H1 (cell line): ENCODE results near the gene CIT. TPM values are rescaled to one million over a fixed set of nuclear protein-coding genes. Genes with fewer than 3 reads are reported as not detected.

Experiments
- CTCF ChIA-PET: fragments of 300-600 bp; sonication (Branson Sonifier 250); formaldehyde crosslinking; loops from one replicate; lab custom pipeline; 2021; ENCODE audit not compliant: partially characterized antibody; lab: Charles Lee
- POLR2A ChIA-PET: fragments of 300-600 bp; sonication (Branson Sonifier 250); formaldehyde crosslinking; loops from one replicate; lab custom pipeline; 2021; ENCODE audit warnings: inconsistent platforms; ENCODE audit not compliant: partially characterized antibody; lab: Charles Lee
- DNase-seq, 2 experiments: peaks; one replicate each; pipeline versions ENCODE4 v3.0.0 to v3.0.0-alpha.2; 2010 to 2022; ENCODE audit warnings: low spot score in 2 of 2, low read depth in 1 of 2, mixed read lengths in 1 of 2
- FAIRE-seq: peaks from 2 replicates; lab custom pipeline; 2011; peaks lifted over from hg19 to GRCh38; lab: Jason Lieb, UNC
- H2AFZ ChIP-seq: 2 replicates; pipeline ENCODE4 v1.8.1; 2012; ENCODE audit warnings: low read length, inconsistent platforms
- H2AK5ac ChIP-seq: 2 replicates; pipeline ENCODE4 v1.6.1; 2013; ENCODE audit warnings: low read depth, low read length
- H2BK120ac ChIP-seq: replicated peaks from 2 replicates; pipeline ENCODE3; 2013; ENCODE audit warnings: low read depth, low read length, inconsistent platforms
- H2BK12ac ChIP-seq: 2 replicates; pipeline ENCODE4 v1.6.1; 2013; ENCODE audit warnings: low read depth, low read length
- H2BK15ac ChIP-seq: 2 replicates; pipeline ENCODE4 v1.6.1; 2013; ENCODE audit warnings: low read length
- H2BK20ac ChIP-seq: 2 replicates; pipeline ENCODE4 v1.6.1; 2013; ENCODE audit warnings: low read length
- H2BK5ac ChIP-seq: 2 replicates; pipeline ENCODE4 v1.6.1; 2013; ENCODE audit warnings: low read depth, low read length
- H3K14ac ChIP-seq: 2 replicates; pipeline ENCODE4 v1.6.1; 2013; ENCODE audit warnings: inconsistent platforms; ENCODE audit not compliant: insufficient read length
- H3K18ac ChIP-seq: 2 replicates; pipeline ENCODE4 v1.6.1; 2013; ENCODE audit warnings: low read length; ENCODE audit errors: extremely low read depth
- H3K23ac ChIP-seq: 2 replicates; pipeline ENCODE4 v1.6.1; 2013; ENCODE audit warnings: inconsistent platforms; ENCODE audit not compliant: insufficient read length
- H3K23me2 ChIP-seq: 2 replicates; pipeline ENCODE4 v1.6.1; 2013; ENCODE audit warnings: low read depth, low read length
- H3K27ac ChIP-seq: 2 replicates; pipeline ENCODE4 v1.6.1; 2011; ENCODE audit warnings: low read depth, low read length, inconsistent platforms
- H3K27me3 ChIP-seq, 4 experiments: replicated peaks in 1 of 4; 1 replicate in 1 of 4; 2 replicates in 3 of 4; pipeline versions ENCODE4 v1.6.1 to v1.8.1; 2011 to 2013; ENCODE audit warnings: low read length in 3 of 4, mild to moderate bottlenecking in 3 of 4, inconsistent platforms in 2 of 4, mixed read lengths in 2 of 4, moderate library complexity in 1 of 4; ENCODE audit not compliant: control insufficient read depth in 3 of 4, insufficient read depth in 3 of 4; ENCODE audit errors: extremely low read depth in 1 of 4
- H3K36me3 ChIP-seq, 4 experiments: 2 replicates each; pipeline versions ENCODE4 v1.6.1 to v1.8.1; 2011 to 2013; ENCODE audit warnings: mild to moderate bottlenecking in 4 of 4, low read length in 3 of 4, moderate library complexity in 2 of 4, control low read depth in 1 of 4, inconsistent platforms in 1 of 4; ENCODE audit not compliant: insufficient read depth in 4 of 4, control insufficient read depth in 2 of 4
- H3K4ac ChIP-seq: replicated peaks from 2 replicates; pipeline ENCODE3; 2013; ENCODE audit warnings: low read length, low read depth, mixed read lengths, inconsistent platforms; ENCODE audit not compliant: insufficient read length
- H3K4me1 ChIP-seq, 4 experiments: replicated peaks in 1 of 4; 1 replicate in 1 of 4; 2 replicates in 3 of 4; pipeline versions ENCODE4 v1.6.1 to v1.8.1; 2011 to 2013; ENCODE audit warnings: low read length in 3 of 4, inconsistent platforms in 2 of 4, mixed read lengths in 1 of 4; ENCODE audit not compliant: insufficient read depth in 4 of 4, control insufficient read depth in 3 of 4
- H3K4me2 ChIP-seq, 2 experiments: 2 replicates each; pipeline versions ENCODE4 v1.6.1 to v1.8.1; 2011 to 2013; ENCODE audit warnings: low read depth in 2 of 2, low read length in 2 of 2, control low read depth in 1 of 2, inconsistent platforms in 1 of 2, mild to moderate bottlenecking in 1 of 2; ENCODE audit not compliant: insufficient read depth in 1 of 2
- H3K4me3 ChIP-seq, 4 experiments: fragments of 200-600, 300-600 bp in 1 of 4; sonication (generic), shearing (Covaris generic), sonication (Bioruptor Twin) in 1 of 4; 2 replicates each; pipeline versions ENCODE4 v1.5.1 to v1.8.1; 2011 to 2016; ENCODE audit warnings: low read length in 4 of 4, low read depth in 3 of 4, control low read depth in 2 of 4, inconsistent platforms in 2 of 4, mild to moderate bottlenecking in 2 of 4, mixed read lengths in 1 of 4, moderate library complexity in 1 of 4; ENCODE audit not compliant: insufficient read depth in 2 of 4; ENCODE audit errors: extremely low read depth in 1 of 4
- H3K56ac ChIP-seq: replicated peaks from 2 replicates; pipeline ENCODE3; 2013; ENCODE audit warnings: low read depth, mild to moderate bottlenecking, mixed read lengths, low read length, inconsistent platforms; ENCODE audit not compliant: insufficient read length
- H3K79me1 ChIP-seq: 2 replicates; pipeline ENCODE4 v1.6.1; 2013; ENCODE audit warnings: low read depth, low read length, control low read depth
- H3K79me2 ChIP-seq, 2 experiments: 2 replicates each; pipeline versions ENCODE4 v1.6.1 to v1.8.1; 2012 to 2013; ENCODE audit warnings: low read length in 2 of 2, mild to moderate bottlenecking in 2 of 2, inconsistent platforms in 1 of 2; ENCODE audit not compliant: insufficient read depth in 2 of 2, control insufficient read depth in 1 of 2
- H3K9ac ChIP-seq, 4 experiments: replicated peaks in 1 of 4; 1 replicate in 1 of 4; 2 replicates in 3 of 4; pipeline versions ENCODE4 v1.6.1 to v1.8.1; 2011 to 2013; ENCODE audit warnings: low read depth in 3 of 4, low read length in 3 of 4, control low read depth in 2 of 4, mild to moderate bottlenecking in 2 of 4, moderate library complexity in 2 of 4, inconsistent platforms in 1 of 4; ENCODE audit errors: extremely low read depth in 1 of 4
- H3K9me3 ChIP-seq, 2 experiments: 2 replicates each; pipeline versions ENCODE4 v1.6.1 to v1.8.1; 2012 to 2013; ENCODE audit warnings: mild to moderate bottlenecking in 2 of 2, moderate library complexity in 2 of 2, control low read depth in 1 of 2, inconsistent platforms in 1 of 2, low read depth in 1 of 2, low read length in 1 of 2, mixed read lengths in 1 of 2; ENCODE audit not compliant: insufficient read depth in 2 of 2
- H4K20me1 ChIP-seq, 2 experiments: replicated peaks in 1 of 2; 2 replicates each; pipeline versions ENCODE3 to v1.8.1; 2011 to 2013; ENCODE audit warnings: inconsistent platforms in 2 of 2, low read length in 2 of 2, mild to moderate bottlenecking in 1 of 2; ENCODE audit not compliant: insufficient read depth in 2 of 2, control insufficient read depth in 1 of 2
- H4K5ac ChIP-seq: 2 replicates; pipeline ENCODE4 v1.6.1; 2013; ENCODE audit warnings: low read length, low read depth, mixed read lengths, inconsistent platforms; ENCODE audit not compliant: insufficient read length
- H4K8ac ChIP-seq: 2 replicates; pipeline ENCODE4 v1.8.0; 2013; ENCODE audit warnings: mild to moderate bottlenecking, moderate library complexity, low read length, inconsistent platforms; ENCODE audit not compliant: insufficient read depth; ENCODE audit errors: extremely low read depth
- H4K91ac ChIP-seq: replicated peaks from 2 replicates; pipeline ENCODE3; 2013; ENCODE audit warnings: low read length, mixed read lengths, inconsistent platforms; ENCODE audit not compliant: insufficient read length
- CTBP2 ChIP-seq: IDR thresholded peaks from 2 replicates; pipeline ENCODE4 v1.7.0; 2011; ENCODE audit warnings: borderline replicate concordance, mild to moderate bottlenecking, moderate library complexity, mixed read lengths, low read length; ENCODE audit not compliant: insufficient read depth, insufficient read length
- GTF2F1 ChIP-seq: IDR thresholded peaks from 2 replicates; pipeline ENCODE4 v1.6.1; 2012; ENCODE audit warnings: low read depth, low read length, improper control_type of control experiment, borderline replicate concordance
- PHF8 ChIP-seq: fragments of 200-600 bp; sonication (generic); conservative IDR thresholded peaks from 2 replicates; pipeline ENCODE4 v1.7.1; 2012; ENCODE audit warnings: low read depth, mild to moderate bottlenecking, inconsistent platforms, low read length, moderate library complexity
- RAD21 ChIP-seq, 2 experiments: IDR thresholded peaks in 1 of 2; conservative IDR thresholded peaks in 1 of 2; 2 replicates each; pipeline ENCODE4 v1.6.1; 2011; ENCODE audit warnings: low read depth in 2 of 2, low read length in 2 of 2, improper control_type of control experiment in 1 of 2, inconsistent platforms in 1 of 2, mild to moderate bottlenecking in 1 of 2, moderate library complexity in 1 of 2
- SP2 ChIP-seq: IDR thresholded peaks from 2 replicates; pipeline ENCODE4 v1.6.1; 2012; ENCODE audit warnings: mild to moderate bottlenecking, low read length, inconsistent platforms
- SRF ChIP-seq: IDR thresholded peaks from 2 replicates; pipeline ENCODE4 v1.6.1; 2011; ENCODE audit warnings: mild to moderate bottlenecking, low read depth, low read length, moderate library complexity
- WGBS, 2 experiments: shearing (Covaris generic) in 1 of 2; methylation state at CpG; one replicate each; pipeline versions ENCODE4 v1.1.6 to v1.1.7; 2013 to 2015; ENCODE audit warnings: low lambda C conversion rate in 2 of 2, mixed read lengths in 2 of 2, inconsistent platforms in 1 of 2, low coverage in 1 of 2, missing lambda C conversion rate in 1 of 2; ENCODE audit not compliant: insufficient replicate concordance in 2 of 2, insufficient coverage in 1 of 2, insufficient read length in 1 of 2; ENCODE audit errors: extremely low coverage in 1 of 2, missing lambda C conversion rate in 1 of 2; 5-methylcytosine and 5-hydroxymethylcytosine counted together
- polyA plus RNA-seq, 7 experiments: library from polyadenylated mRNA; depleted of rRNA in 3 of 7; stranded (reverse) in 5 of 7; unstranded in 2 of 7; fragments of >200 nt in 5 of 7; fragments of 200-250 nt in 2 of 7; gene quantifications; 1 replicate in 5 of 7; 2 replicates in 1 of 7; 4 replicates in 1 of 7; pipeline versions ENCODE4 v1.2.1 to v1.2.3, GENCODE V29; 2011 to 2013; ENCODE audit warnings: missing spikeins in 2 of 7, mixed read lengths in 2 of 7
- total RNA-seq: library from RNA; stranded (reverse); fragmentation: NEBNext Ultra II Directional; extraction: Animal tissue kit (Norgen Biotek cat#: 25700); gene quantifications from 2 replicates; pipeline ENCODE4 v1.2.1, GENCODE V29; 2021

CIT gene
- total and polyA plus RNA-seq, 2 of the 8 experiments (the other 6 are each of a cell fraction or from before 2014, with no cell fraction given), result 17.1 to 60.9 TPM

DNA sequence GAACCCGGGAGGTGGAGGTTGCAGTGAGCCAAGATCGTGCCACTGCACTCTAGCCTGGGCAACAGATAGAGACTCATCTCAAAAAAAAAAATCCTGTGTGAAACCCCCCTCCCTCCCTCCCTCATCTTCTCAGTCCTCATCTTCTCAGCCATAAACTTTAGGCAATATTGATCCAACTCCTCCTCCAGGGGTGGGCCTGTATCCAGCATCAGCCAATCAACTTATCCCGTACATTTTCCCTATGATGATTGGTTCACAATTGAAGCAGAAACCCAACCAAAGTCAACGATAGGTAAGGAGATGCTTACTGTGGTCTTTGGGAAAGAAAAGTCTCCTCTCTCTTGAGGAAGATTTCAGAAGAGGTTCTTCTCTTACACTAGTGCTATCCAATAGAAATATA is 33.5 kb upstream of the CIT start:
- H3K4me1 ChIP-seq, result no peaks in the 10 kb centered on the region
- no peak overlapping the region for H3K56ac ChIP-seq
- no peak overlapping the region for H2BK5ac ChIP-seq
- H2BK15ac ChIP-seq, result no peak overlapping the region
- WGBS, 2 experiments, result 97% methylated on average over 2 of the region's 4 CpGs; no CpG with 5 or more reads in 1 of the 2 experiments
- H3K4me3 ChIP-seq, result no peak overlapping the region
- H3K14ac ChIP-seq, result no peak overlapping the region
- H2AFZ ChIP-seq, result no peak overlapping the region
- CTCF ChIA-PET, result no interaction called here
- no peaks in the 10 kb centered on the region for H3K79me2 ChIP-seq
- H4K5ac ChIP-seq, result no peak overlapping the region
- no peak overlapping the region for H2BK20ac ChIP-seq
- DNase-seq, result no peak
- H4K91ac ChIP-seq, result no peak overlapping the region
- H3K4me2 ChIP-seq, result no peak overlapping the region
- no peaks in the 10 kb centered on the region for H3K79me1 ChIP-seq
- no peak overlapping the region for H3K9ac ChIP-seq
- no peak overlapping the region for H2BK120ac ChIP-seq
- H3K27me3 ChIP-seq, result no peaks in the 10 kb centered on the region
- H3K36me3 ChIP-seq, result no peaks in the 10 kb centered on the region
- no peak overlapping the region for H3K4ac ChIP-seq
- no peaks in the 10 kb centered on the region for H4K20me1 ChIP-seq
- H3K27ac ChIP-seq, result no peak overlapping the region
- no peaks in the 10 kb centered on the region for H3K9me3 ChIP-seq
- H3K23me2 ChIP-seq, result no peaks in the 10 kb centered on the region
- H4K8ac ChIP-seq, result no peak overlapping the region
- H2BK12ac ChIP-seq, result no peak overlapping the region
- no peak overlapping the region for H3K23ac ChIP-seq
- no peak for FAIRE-seq
- no peak overlapping the region for H3K18ac ChIP-seq
- POLR2A ChIA-PET, result no interaction called here
- no peak overlapping the region for H2AK5ac ChIP-seq
- TF ChIP-seq RAD21 (IDR thresholded peaks at IDR 0.05 in 1 of 2, conservative IDR thresholded peaks at IDR 0.05 in 1 of 2; ENCODE audit: low read depth in 2 of 2, low read length in 2 of 2) (no peak), SP2 (no peak), GTF2F1 (no peak), PHF8 (no peak), CTBP2 (no peak), SRF (no peak)
